GM21447 (cell line): ENCODE results near the gene GALNTL6.

ENCODE experiments used
- ATAC-seq: cut with Tn5 transposase; IDR thresholded peaks from one replicate; pipeline ENCODE4 v1.9.1; 2021; ENCODE audit not compliant: unreplicated experiment

The GALNTL6 gene

GRCh38 chr4:171876636-171877035 is 63.4 kb downstream of the GALNTL6 start:
- ATAC-seq: no peak

- ATAC-seq: no peak
Observed at GRCh38 chr4:171880136-171880535, 66.9 kb downstream of the GALNTL6 start.

DNA sequence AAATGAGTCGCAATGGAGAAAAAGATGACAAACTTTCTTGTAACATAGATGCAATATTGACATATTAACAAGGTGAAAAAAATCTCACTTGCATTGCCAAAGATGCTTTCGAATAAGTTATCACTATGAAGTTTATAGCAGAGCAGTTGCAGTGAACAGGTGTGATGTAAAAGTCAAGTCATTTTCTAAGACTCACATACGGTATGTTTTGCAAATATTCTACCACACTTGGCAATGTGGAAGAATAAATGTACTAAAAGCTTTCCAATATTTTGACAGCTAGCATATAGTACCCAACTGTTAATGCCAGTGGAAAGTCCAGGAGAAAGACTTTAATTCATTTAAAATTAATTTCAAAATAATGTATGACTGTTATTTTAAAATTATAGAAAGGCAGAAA is 76.5 kb downstream of the GALNTL6 start:
- ATAC-seq: no peak

GRCh38 chr4:171891038-171891437 is 77.8 kb downstream of the GALNTL6 start:
- ATAC-seq: no peak

GRCh38 chr4:171896426-171896825 is 83.2 kb downstream of the GALNTL6 start:
- no peak for ATAC-seq

- ATAC-seq: no peak
Observed at GRCh38 chr4:171919314-171919713, 106.1 kb downstream of the GALNTL6 start.

DNA sequence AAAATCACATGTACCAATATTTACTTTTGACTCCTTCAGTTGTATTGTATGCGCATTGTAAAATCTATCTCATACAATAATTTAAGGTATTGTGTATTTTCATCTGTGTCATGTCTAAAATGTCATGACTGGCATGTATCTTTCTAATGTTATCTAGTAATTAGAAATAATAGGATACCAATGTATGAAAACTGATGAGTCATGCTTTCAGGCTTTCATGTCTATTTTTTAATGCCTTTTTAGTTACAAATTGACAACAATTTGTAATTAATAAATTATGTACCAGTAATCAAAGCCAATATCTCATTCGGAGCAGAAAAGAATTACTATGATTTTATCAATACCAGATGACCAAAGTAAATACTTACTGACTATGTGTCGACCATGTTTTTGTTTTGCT is 107.7 kb downstream of the GALNTL6 start:
- no peak for ATAC-seq

DNA sequence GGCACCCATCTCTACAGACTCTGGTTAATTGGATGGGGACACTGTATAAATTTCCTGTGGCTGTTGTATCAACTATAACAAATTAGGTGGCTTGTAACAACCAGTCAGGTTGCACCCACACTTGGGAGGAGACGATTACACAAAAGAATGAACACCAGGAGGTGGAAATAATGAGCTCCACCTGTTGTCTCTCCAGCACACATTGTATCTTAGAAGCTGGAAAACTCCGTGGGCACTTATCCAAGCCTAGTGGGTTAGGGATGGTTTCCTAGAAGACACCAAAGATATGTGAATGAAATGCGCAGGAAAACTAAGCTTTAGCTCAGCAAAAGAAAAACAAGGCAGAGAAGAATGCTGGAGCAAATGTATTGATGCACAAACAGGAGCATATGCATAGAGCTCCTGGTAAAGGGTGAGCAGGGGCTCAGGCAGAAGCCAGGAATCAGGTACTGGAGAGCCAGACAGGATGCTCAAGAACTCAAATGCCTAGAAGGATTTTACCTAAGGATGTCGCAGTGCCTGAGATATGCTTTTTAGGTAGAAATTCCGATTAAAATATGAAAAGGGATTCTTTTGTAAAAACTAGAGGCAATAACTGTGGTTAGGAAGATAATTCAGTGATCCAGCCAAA is 111.7 kb downstream of the GALNTL6 start:
- ATAC-seq: no peak

DNA sequence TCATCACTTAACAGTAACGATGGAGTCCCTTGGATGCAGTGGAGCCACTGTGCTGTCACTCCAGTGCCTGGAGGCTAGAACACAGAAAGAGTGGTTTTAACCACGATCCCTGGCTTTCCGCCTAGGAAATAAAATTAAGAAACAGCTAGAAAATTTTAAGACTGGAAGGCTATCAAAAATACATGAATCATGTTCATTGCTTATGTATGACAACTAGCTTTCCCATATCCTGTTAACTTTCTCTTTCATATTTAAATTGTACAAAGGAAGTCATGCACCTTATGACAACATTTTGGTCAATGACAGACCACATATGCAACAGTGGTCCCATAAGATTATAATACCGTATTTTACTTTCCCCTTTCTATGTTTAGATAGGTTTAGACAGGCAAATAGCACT is 115.1 kb downstream of the GALNTL6 start:
- ATAC-seq: no peak

GRCh38 chr4:171929477-171929876 is 116.3 kb downstream of the GALNTL6 start:
- no peak for ATAC-seq

DNA sequence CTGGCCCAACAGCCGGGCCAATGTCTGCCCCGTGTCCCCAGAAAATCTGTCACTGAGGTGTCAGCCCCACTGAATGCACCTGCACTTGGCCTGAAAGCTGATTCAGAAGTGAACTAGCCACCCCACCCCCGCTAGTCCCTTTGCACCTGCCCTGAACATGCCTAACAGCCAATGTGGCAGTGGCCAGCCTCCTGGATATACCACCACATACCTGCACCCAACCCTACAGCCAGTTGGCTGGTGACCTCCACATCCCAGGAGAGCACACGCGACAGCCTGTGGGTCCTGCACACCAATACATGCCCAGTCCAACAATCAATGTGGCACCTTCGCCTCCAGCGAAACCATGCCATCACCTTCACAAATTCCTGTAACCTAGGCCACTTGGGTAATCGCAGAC is 116.7 kb downstream of the GALNTL6 start:
- no peak for ATAC-seq

DNA sequence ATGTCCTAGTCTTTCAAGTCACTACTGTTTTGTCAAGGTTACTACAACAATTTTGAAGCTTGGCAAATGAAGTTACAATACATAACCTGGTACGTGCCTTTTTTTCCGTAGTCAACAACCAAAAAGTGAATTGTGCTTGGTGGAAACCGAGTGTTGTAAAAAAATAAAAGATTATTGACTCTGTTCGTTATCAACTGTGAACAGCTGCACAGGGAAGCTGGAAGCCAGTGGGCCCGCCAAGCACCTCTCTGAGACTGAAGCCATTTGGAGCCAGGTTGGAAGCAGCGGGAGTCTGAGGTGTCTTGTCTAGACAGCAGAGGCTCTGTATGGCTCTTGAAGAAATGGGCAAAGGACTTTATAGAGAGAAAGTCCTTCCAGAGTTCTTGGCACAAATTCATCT is 119.0 kb downstream of the GALNTL6 start:
- ATAC-seq: no peak

DNA sequence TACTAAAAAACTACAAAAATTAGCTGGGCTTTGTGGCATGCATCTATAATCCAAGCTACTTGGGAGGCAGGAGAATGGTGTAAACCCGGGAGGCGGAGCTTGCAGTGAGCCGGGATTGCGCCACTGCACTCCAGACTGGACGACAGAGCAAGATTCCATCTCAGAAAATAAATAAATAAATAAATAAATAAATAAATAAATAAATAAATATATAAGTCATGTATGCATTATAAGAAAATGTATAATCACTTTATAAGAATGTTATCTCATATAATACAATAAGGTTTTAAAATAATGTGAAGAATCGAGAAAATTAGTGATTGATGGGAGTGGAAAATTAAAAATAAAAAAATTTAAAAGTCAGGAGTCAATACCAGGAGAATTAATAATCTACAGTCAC is 127.5 kb downstream of the GALNTL6 start:
- no peak for ATAC-seq

DNA sequence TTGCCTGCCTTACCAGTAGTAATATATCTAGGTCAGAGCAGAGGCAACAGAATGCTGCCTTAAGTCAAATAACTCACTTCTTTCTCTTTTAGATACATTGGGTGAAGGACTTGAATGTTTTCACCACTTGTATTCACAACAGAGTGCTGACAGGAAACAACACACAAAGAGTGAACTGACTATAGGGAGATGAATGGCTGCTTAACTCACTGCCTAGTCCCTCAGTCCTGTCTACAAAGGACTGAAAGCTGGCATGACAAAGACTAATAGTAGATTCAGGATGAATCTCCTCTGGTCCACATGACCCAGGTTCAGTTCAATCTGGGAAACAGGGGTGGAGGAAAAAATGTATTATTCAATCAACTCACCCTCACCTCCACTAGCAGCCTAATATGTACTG is 134.2 kb downstream of the GALNTL6 start:
- no peak for ATAC-seq

- no peak for ATAC-seq
Observed at GRCh38 chr4:171948038-171948437, 134.8 kb downstream of the GALNTL6 start.

DNA sequence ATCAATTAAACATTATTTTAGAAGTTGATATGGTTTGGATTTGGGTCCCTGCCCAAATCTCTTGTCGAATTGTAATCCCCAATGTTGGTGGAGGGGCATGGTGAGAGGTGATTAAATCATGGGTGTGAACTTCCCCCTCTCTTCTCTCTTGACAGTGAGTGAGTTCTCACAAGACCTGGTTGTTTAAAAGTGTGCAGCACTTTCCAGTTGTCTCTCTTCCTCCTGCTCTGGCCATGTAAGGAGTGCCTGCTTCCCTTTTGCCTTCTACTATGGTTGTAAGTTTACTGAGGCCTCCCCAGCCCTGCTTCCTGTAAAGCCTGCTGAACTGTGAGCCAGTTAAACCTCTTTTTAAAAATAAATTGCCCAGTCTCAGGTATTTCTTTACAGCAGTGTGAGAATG is 141.4 kb downstream of the GALNTL6 start:
- ATAC-seq: peak; percentile 85

DNA sequence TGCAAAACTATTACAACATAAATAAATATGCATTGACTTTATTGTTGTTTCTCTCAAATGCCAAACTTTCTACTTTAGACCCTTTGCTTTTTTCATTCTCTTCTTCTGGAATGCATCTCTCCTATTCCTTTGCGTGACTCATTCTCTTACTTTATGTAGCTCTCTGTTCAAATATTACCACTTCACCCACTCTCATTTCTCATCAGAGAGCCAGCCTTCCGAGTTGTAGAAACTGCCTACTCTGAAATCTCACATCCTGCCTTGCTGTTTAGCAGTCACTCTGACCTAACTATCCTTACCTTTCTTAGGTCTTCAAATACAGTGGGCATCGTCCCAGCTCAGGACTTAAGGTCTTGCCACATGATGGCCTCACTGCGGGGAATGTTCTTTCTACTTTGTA is 143.5 kb downstream of the GALNTL6 start:
- no peak for ATAC-seq

DNA sequence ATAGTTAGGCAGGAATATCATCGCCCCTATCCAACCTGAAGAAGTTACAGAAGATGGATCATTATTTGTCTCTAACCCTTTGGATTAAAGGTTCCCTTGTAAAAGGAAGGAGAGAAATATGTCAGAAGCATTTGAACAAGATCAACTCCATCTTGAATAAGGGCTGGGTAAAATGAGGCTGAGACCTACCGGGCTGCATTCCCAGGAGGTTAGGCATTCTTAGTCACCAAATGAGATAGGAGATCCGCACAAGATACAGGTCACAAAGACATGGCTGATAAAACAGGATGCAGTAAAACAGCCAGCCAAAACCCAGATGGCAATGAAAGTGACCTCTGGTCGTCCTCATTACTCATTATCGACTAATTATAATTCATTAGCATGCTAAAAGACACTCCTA is 148.9 kb downstream of the GALNTL6 start:
- no peak for ATAC-seq

- ATAC-seq: no peak
Observed at GRCh38 chr4:171966356-171966755, 153.2 kb downstream of the GALNTL6 start.

DNA sequence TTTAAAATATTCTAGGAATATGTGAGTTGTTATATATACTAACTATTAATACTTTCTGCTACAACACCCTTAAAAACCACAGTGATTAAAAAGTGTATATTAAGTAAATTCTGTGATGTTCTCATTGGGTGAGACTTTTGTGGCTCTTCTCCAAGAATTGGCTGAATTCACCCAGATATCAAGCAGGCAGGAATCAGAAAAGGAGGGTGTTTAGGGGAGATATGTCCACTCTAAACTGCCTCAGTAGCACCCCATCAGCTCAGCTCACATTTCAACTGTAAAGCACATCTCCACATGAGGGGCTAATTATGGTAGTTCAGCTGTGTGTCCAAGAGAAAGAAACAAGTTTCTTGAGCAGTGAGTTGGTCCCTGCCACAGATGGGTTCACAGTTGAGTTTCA is 165.0 kb downstream of the GALNTL6 start:
- ATAC-seq: no peak

DNA sequence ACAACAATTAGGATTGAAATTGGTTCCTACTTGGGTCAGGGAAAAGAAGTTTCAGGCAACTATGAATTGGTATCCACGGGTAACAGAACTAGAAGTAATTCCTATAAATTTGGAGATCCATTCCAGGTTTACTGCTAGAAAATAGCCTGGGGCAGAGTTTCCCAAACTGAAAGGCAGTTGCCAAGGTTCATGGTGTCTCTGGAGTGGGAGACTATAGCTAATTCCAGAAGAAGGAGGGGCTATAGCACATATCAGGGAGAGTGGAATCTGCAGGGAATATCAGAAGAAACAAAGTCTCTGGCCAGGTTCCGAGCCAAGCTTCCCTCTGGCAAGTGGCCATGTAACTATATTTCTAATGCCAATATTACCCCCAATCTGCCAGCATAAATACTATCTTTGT is 166.3 kb downstream of the GALNTL6 start:
- no peak for ATAC-seq

- ATAC-seq: no peak
Observed at GRCh38 chr4:171981185-171981584, 168.0 kb downstream of the GALNTL6 start.

GRCh38 chr4:171983935-171984805 is 171.0 kb downstream of the GALNTL6 start:
- no peak for ATAC-seq
